Stomach (tissue), 9 donors: ENCODE measurements around the gene TFDP2. TPM values are rescaled to one million over a fixed set of nuclear protein-coding genes. Genes with fewer than 3 reads are reported as not detected.

Experiments used
- DNase-seq, 2 donors: peaks; one replicate each; pipeline versions ENCODE4 v3.0.0 to v3.0.0-alpha.2; 2013 to 2019
- H3K27ac ChIP-seq, 5 donors: fragments of 200-600 bp in 4 of 5; sonication (generic) in 4 of 5; one replicate each; pipeline ENCODE4 v1.5.1; 2013 to 2019; ENCODE audit warnings: mild to moderate bottlenecking in 1 of 5, moderate library complexity in 1 of 5
- H3K27me3 ChIP-seq, 3 donors: fragments of 200-600 bp; sonication (generic); one replicate each; pipeline ENCODE4 v1.5.1; 2017 to 2019; ENCODE audit warnings: mixed run types in 1 of 3
- H3K36me3 ChIP-seq, 4 donors: fragments of 200-600 bp; sonication (generic); 1 replicate in 3 of 4; 2 replicates in 1 of 4; pipeline ENCODE4 v1.5.1; 2016 to 2019
- H3K4me1 ChIP-seq, 4 donors: fragments of 200-600 bp; sonication (generic); one replicate each; pipeline ENCODE4 v1.5.1; 2016 to 2019
- H3K4me3 ChIP-seq, 4 donors: fragments of 200-600 bp; sonication (generic) in 3 of 4; one replicate each; pipeline ENCODE4 v1.5.1; 2016 to 2019; ENCODE audit warnings: mild to moderate bottlenecking in 1 of 4
- H3K9me3 ChIP-seq, 4 donors: fragments of 200-600 bp; sonication (generic); one replicate each; pipeline ENCODE4 v1.5.1; 2016 to 2019
- EP300 ChIP-seq: sonication (generic); formaldehyde crosslinking; IDR thresholded peaks from one replicate; pipeline ENCODE4 v1.6.1; 2017; ENCODE audit warnings: antibody characterized with exemption
- POLR2A ChIP-seq, 4 donors: fragments of 450-650 bp; IDR thresholded peaks; one replicate each; pipeline ENCODE4 v1.6.1; 2016; ENCODE audit warnings: antibody characterized with exemption in 4 of 4, control low read depth in 2 of 4, mild to moderate bottlenecking in 1 of 4, moderate library complexity in 1 of 4
- POLR2AphosphoS5 ChIP-seq, 3 donors: sonication (generic); formaldehyde crosslinking; IDR thresholded peaks; one replicate each; pipeline ENCODE4 v1.6.1; 2016; ENCODE audit warnings: antibody characterized with exemption in 3 of 3
- WGBS, 5 donors: extraction: QIAGEN DNeasy Blood & Tissue Kit in 3 of 5; methylation state at CpG; one replicate each; pipeline versions ENCODE4 v1.1.5 to v1.1.7; 2013 to 2018; 5-methylcytosine and 5-hydroxymethylcytosine counted together
- intact Hi-C: fragments of 100-400 bp; cut with DNase I; formaldehyde crosslinking; loops from one replicate; pipeline ENCODE4 v1.15.1; 2023; ENCODE audit warnings: low total_unique reads
- polyA plus RNA-seq, 3 donors: library from polyadenylated mRNA; stranded (reverse); fragments of 200-250 nt; gene quantifications; one replicate each; pipeline ENCODE4 v1.2.3, GENCODE V29; 2013
- total RNA-seq, 5 donors: library from RNA; depleted of rRNA; stranded (reverse); fragments of >200 nt; gene quantifications; one replicate each; pipeline versions ENCODE4 v1.1.0 to v1.2.3, GENCODE V29; 2014 to 2016
- TF ChIP-seq, protein P1 (sequence below), 7 experiments: fragments of 450-650 bp in 4 of 7; fragments of 200-600 bp in 3 of 7; sonication (generic) in 3 of 7; IDR thresholded peaks; one replicate each; pipeline ENCODE4 v1.5.1; 2016 to 2019; ENCODE audit warnings: antibody characterized with exemption in 7 of 7, control low read depth in 2 of 7, mild to moderate bottlenecking in 1 of 7
- donor health status: healthy with polysubstance abuse.
- donor health status: Bipolar disorder and iron deficiency.
- donor health status: healthy.

TFDP2 gene
- total and polyA plus RNA-seq, 8 donors, result 8.7 to 180 (median 55.7) TPM

DNA sequence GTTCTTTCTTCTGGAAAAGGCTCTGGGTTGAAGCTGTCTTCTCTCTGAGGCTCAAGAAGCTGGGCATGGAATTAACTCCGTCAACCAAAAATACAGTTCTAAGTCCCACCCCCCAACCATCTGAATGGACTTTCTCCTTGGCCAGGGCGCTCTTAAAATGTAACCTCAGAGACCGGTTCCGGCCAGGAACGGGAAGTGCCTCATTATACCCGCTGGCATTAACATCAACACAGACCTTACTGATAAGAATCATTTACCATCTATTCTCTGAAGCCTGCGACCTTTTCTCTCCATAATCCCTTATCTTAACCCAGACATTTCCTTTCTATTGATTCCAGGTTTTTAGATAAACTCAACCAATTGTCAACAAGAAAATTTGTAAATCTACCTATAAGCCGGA, 208.3 kb downstream of the TFDP2 start:
- 28 to 65% (median 34%) methylated on average over 8 of the region's 8 CpGs for WGBS, 5 donors
- Histone ChIP-seq H3K27ac (peak overlapping the region in 1 of 5 donors; percentile 60), H3K9me3 (no peaks in the 10 kb centered on the region), H3K4me3 (no peak overlapping the region), H3K27me3 (no peaks in the 10 kb centered on the region), H3K36me3 (peaks cover 0 to 6% (median 0%) of the 10 kb centered on the region in 4 donors), H3K4me1 (peaks cover 15 to 27% (median 18%) of the 10 kb centered on the region in 4 donors)
- peak in 1 of 2 donors; percentile 32 for DNase-seq
- no peak for TF ChIP-seq EP300
- no peak for TF ChIP-seq POLR2A (IDR thresholded peaks at IDR 0.05)
- TF ChIP-seq, protein P1, sequence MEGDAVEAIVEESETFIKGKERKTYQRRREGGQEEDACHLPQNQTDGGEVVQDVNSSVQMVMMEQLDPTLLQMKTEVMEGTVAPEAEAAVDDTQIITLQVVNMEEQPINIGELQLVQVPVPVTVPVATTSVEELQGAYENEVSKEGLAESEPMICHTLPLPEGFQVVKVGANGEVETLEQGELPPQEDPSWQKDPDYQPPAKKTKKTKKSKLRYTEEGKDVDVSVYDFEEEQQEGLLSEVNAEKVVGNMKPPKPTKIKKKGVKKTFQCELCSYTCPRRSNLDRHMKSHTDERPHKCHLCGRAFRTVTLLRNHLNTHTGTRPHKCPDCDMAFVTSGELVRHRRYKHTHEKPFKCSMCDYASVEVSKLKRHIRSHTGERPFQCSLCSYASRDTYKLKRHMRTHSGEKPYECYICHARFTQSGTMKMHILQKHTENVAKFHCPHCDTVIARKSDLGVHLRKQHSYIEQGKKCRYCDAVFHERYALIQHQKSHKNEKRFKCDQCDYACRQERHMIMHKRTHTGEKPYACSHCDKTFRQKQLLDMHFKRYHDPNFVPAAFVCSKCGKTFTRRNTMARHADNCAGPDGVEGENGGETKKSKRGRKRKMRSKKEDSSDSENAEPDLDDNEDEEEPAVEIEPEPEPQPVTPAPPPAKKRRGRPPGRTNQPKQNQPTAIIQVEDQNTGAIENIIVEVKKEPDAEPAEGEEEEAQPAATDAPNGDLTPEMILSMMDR (IDR thresholded peaks at IDR 0.05), result no peak
- intact Hi-C loops, result no loop called here

DNA sequence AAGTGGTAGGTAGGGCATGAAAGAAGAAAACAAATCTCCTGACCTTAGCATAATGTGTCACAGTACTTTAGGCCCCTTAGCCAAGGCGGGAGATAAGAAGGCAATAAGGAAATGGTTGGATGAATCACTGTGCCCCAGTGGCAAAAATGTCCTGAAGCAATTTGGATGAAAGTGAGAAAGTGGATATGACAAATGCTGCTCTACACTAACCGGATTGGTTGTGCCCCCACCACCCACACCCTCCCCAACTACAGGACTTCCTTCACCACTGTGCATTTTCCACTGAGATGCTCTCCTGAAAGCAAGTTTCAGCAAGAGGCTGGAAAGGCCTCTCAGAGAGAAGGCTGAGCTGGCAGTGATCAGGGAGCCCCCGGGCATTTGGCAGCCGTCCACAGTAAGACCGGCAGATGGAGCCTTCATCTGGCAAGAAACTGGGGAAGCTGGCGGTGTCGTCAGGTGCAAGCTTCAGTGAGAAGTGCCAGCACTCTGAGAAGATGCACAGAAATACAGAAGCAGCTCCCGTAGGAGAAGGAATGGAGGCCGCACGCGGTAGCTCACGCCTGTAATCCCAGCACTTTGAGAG, 209.1 kb downstream of the TFDP2 start:
- Histone ChIP-seq H3K27ac (peak overlapping the region in 3 of 5 donors; percentile 8 to 60 (median 26)), H3K4me1 (peaks cover 15 to 27% (median 18%) of the 10 kb centered on the region in 4 donors), H3K9me3 (no peaks in the 10 kb centered on the region), H3K4me3 (no peak overlapping the region), H3K27me3 (no peaks in the 10 kb centered on the region), H3K36me3 (peaks cover 0 to 4% (median 0%) of the 10 kb centered on the region in 4 donors)
- peak in 1 of 2 donors; percentile 79 for DNase-seq
- TF ChIP-seq, protein P1 (IDR thresholded peaks at IDR 0.05), result no peak
- TF ChIP-seq EP300 (no peak), POLR2A (IDR thresholded peaks at IDR 0.05) (no peak), POLR2AphosphoS5 (IDR thresholded peaks at IDR 0.05) (no peak)
- 47 to 59% (median 58%) methylated on average over 12 of the region's 12 CpGs for WGBS, 5 donors
- intact Hi-C loops, result no loop called here

DNA sequence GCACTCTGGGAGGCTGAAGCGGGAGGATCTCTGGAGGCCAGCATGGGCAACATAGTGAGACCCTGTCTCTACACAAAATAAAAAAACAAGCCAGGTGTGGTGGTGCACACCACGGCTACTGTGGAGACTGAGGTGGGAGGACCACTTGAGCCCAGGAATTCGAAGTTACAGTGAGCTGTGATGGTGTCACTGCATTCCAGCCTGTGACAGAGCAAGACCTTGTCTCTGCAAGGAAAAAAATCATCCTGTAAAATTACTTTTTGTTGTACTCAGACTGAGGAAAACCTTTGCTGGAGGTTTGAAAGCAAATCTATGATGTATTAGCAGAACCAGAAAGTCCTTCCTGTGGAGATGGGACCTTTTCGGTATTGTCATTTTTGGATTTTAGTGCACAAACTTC, 209.6 kb downstream of the TFDP2 start:
- Histone ChIP-seq H3K27me3 (no peaks in the 10 kb centered on the region), H3K9me3 (no peaks in the 10 kb centered on the region), H3K36me3 (no peaks in the 10 kb centered on the region), H3K4me1 (peaks cover 15 to 27% (median 18%) of the 10 kb centered on the region in 4 donors), H3K27ac (no peak overlapping the region), H3K4me3 (no peak overlapping the region)
- 83 to 96% (median 88%) methylated on average over 4 of the region's 4 CpGs for WGBS, 5 donors
- TF ChIP-seq EP300, result no peak
- TF ChIP-seq POLR2A (IDR thresholded peaks at IDR 0.05), result no peak
- TF ChIP-seq, protein P1 (IDR thresholded peaks at IDR 0.05), result no peak
- TF ChIP-seq POLR2AphosphoS5 (IDR thresholded peaks at IDR 0.05), result no peak
- intact Hi-C loops, result no loop called here
- no peak for DNase-seq

DNA sequence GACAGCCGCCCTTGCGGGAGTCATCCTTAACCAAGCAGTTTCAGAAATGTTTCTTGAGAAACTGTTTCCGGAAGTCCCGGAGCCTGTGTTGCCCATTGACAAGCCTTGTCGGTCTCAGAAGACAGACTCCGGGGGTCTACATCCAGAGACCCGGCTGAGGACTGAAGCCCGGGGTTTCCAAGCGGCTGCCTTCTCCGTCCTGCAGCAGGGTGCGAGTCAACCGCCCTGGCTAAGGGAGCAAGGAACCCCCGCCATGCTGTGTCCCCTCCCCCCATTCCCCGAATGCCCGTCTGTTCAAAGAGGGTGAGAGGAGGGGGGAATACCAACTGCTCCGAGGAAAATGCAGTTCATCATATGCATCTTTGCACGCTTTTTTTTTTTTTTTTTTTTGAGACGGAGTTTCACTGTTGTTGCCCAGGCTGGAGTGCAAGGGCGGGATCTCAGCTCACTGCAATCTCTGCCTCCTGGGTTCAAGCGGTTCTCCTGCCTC, 211.3 kb downstream of the TFDP2 start:
- H3K9me3 ChIP-seq, result no peaks in the 10 kb centered on the region
- H3K4me1 ChIP-seq, result peaks cover 15 to 27% (median 18%) of the 10 kb centered on the region in 4 donors
- no peak overlapping the region for H3K27ac ChIP-seq
- no peak for DNase-seq
- WGBS, 5 donors, result 73 to 92% (median 90%) methylated on average over 20 of the region's 20 CpGs
- no peaks in the 10 kb centered on the region for H3K36me3 ChIP-seq
- TF ChIP-seq POLR2AphosphoS5 (IDR thresholded peaks at IDR 0.05) (no peak), POLR2A (IDR thresholded peaks at IDR 0.05) (no peak), EP300 (no peak)
- TF ChIP-seq, protein P1 (IDR thresholded peaks at IDR 0.05), result no peak
- intact Hi-C loops, result no loop called here
- no peaks in the 10 kb centered on the region for H3K27me3 ChIP-seq
- no peak overlapping the region for H3K4me3 ChIP-seq
